SHP77 (cell line): ENCODE results near the gene MCM8.
"Not testable (repeated sequence)": the region's sequence is repeated elsewhere in the genome, so short reads cannot be mapped to it uniquely, and the experiment has no call there.

Experiments used
- DNase-seq, 2 experiments: peaks; one replicate each; lab custom pipeline; 2025; lab: John Stamatoyannopoulos, UW

MCM8 gene

DNA sequence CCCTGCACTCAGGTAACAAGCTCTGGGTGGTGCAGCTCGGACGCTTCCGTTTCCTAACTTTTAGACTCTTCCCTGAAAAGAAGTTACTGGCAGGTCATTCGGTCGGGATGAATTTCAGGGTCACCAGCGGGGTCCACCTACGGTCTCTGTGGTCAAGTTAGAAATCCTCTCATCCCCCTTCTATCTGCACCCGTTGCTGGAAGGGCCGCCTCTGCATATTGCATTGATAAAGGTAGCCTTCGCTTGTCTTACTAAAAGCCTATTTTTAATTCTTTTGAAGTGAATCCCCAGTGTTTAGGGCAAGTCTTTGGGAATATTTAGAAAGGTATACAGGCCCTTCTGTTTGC is 56.1 kb downstream of the MCM8 start:
- DNase-seq: no peak

DNA sequence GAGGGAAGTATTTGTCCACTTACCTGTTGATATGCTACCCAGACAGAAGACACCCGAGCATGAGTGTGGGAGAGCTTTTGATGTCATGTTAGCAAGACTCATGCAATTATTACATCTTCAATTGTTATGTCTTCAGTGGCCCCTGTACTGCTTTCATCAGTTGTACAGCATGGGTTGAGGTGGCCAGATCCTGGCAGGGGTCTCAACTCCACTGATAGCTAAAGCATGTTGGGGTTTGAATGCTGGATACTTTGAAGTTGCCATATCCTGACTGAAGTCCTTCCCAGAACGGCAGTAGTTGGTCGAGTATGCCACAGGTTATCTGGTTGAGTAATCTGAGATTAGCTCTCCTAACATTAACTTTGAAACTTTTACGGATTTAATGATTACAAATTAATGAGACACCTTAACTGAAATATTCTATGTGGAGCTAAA is 56.7 kb downstream of the MCM8 start:
- DNase-seq: peak in 1 of 2 experiments; percentile 2

DNA sequence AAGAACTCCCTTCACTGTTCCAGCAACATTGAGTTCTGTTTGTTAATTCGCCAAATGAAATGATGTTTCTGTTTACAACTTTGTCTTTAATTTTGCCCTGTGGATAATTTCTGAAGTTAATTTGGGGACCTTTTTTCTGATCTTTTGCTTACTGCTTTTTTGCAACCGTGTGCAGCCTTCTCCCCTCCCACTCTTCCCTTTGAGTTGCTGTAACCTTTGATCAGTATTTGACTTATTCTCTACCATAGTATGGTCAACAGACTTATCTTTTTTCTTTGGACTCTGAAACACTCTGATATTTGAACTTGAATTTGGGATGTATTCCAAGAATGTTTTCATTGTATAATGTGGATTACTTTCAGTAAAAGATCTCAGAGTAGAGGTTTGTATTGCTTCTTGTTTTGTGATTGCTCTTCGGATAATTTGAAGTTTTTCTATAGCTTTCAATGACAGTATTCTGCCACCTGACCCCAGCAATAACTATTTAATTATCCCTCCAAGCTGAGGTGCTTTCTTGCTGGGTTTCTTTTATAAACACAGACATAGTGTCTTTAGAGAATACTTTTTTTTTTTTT is 57.2 kb downstream of the MCM8 start:
- DNase-seq: no peak

DNA sequence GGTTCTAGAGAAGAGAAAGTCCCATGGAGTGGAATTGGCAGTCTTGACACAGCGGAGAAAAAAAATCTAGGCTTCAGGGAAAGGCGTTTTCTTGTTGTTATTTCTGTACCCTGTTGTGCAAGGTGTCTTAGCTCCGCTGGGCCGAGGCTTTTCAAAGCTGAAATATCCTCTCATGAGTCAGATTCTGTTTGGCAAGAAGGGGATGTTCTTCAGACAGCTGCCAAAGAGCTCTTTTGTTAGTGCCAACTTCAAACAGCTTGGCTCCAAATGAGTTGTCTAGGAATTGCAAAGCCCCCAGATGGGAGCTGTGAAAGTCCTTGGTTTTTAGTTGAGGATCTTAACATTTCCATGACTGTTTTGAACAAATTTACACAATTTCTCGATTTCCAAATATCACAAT is 57.8 kb downstream of the MCM8 start:
- DNase-seq: no peak

DNA sequence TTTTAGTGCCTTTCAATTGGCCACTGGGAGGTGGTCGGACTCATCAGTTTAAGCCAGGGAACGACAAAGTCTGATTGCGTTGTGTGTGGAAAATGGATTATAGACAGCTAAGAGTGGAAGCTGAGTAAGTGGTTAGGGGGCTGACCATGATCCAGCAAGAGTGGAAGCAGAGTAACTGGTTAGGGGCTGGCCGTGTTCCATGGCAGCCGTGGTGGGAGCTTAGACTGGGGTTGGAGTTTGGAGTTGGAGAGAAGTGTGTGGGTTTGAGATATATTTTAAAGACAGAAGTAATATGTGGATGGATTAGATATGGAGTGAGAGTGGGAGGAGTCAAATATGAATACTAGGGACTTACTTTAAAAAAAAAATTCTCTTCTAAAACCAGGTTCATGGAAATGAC is 61.7 kb downstream of the MCM8 start:
- no peak for DNase-seq

DNA sequence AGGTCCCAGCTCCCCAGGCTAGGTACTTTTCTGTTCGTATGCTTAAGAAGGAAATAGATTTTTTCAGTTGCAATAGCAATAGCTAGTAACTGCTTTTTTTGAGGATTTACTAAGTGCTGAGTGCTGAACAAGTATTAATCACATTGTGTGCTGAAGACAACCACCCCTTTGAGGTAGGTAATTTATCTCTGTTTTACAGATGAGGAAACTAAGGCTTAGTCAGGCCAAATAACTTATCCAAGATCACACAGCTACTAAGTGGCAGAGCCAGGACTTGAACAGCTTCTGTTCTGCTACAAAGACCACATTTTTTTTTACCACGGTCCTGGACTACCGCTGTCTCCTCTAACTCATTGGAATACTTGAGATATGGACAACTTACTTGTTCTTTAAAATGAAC is 63.6 kb downstream of the MCM8 start:
- DNase-seq: no peak

DNA sequence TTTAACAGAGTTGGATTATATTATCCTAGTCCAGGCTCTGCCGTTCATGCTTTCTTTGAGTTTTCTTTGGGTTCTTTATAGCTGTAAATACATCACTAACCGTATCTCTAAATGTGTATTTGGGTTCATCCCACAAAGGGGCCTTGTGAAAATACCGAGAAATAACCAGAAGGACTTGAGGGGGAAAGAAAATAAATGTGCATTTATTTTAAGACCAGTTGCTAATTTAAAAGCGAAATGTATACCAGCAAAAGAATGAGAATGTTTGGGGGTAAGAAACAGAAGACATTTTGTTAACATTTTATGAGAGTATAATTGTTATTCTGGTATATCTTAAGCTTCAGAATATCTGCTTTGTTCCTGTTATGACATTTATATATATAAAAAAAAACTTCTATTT is 64.5 kb downstream of the MCM8 start:
- no peak for DNase-seq

DNA sequence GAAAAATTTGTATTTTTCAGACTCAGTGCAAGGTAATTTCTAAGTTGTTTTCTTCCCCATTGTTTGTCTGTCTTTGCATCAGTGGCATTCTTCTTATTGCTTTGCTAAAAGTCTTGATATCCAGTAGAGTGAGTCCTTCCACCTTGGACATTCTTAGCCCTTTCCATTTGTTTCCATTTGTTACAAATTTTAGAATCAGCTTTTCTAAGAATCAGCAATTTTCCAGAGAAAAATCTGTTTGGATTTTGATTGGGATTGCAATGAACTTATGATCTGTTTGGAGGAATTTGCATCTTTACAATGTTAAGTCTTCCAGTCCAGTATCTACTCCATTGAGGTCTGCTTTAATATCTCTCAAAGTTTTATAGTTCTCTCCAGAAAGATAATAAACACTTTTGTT is 67.0 kb downstream of the MCM8 start:
- DNase-seq: no peak

DNA sequence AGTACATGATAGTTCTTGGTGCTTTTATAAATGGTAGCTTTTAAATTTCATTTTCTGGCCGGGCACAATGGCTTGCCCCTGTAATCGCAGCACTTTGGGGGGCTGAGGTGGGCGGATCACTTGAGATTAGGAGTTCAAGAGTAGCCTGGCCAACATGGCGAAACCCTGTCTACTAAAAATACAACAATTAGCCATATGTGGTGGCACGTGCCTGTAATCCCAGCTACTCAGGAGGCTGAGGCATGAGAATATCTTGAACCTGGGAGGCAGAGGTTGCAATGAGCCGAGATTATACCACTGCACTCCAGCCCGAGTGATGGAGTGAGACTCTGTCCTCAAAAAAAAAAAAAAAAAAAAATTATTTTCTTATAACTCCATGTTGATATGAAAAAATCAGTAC is 67.4 kb downstream of the MCM8 start:
- DNase-seq: no peak

DNA sequence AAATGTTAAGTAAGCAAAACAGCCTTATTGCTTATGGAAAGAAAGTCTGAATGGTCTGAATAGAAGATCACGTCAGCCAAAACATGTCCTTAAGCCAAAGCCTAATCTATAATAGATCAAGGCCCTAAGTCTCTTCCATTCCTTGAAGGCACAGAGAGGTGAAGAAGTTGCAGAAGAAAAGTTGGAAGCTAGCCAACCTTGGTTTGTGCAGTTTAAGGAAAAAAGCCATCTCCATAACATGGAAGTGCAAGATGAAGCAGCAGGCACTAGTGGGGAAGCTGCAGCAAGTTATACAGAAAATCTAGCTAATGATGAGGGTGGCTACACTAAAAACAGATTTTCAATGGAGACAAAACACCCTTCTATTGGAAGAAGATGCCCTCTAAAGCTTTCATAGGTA is 74.3 kb downstream of the MCM8 start:
- DNase-seq: no peak

DNA sequence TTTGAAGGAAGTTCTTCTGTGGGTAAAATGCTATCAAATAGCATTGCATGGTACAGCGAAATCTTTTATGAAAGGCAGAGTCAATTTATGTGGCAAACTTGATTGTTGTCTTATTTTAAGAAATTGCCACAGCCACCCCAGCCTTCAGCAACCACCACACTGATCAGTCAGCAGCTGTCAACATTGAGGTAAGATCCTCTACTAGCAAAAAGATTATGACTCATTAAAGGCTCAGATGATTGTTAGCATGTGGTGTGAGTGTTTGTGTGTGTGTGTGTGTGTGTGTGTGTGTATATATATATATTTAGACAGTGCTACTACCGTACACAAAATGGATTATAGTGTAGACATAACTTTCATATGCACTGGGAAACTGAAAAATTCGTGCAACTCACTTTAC is 75.6 kb downstream of the MCM8 start:
- no peak for DNase-seq

DNA sequence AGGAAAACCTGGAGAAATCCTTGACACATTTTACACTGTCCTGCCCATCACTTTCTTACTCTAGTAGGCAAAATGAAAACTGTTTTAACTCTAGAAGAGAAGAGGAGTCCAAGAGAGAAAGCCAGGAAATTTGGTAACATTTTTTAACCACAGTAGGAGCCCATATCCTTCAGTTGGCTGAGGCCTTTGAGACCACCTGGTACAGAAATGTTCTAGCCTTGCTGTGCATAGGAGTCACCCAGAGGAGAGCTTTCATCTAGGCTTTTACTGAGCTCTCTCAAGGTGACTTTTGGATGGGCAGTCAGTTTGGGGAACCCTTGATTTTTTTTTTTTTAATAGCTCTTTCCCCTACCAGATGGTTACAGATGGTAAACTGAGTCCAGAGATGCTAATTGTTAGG is 78.4 kb downstream of the MCM8 start:
- no peak for DNase-seq

DNA sequence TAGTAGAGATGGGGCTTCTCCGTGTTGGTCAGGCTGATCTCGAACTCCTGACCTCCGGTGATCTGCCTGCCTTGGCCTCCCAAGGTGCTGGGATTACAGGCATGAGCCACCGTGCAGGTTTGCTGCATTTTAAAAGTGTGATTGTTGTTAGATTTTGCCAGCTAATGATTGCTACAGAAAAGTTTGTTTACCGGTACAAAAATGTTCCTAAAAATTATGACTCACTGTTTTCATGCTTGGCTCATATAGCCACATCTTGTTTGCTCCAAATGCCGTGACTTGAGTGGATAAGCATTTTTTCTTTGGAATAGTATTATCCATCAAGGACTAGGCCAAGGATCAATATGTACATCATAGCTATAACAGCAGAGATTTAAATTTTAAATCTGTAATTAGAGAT is 79.1 kb downstream of the MCM8 start:
- DNase-seq: no peak

DNA sequence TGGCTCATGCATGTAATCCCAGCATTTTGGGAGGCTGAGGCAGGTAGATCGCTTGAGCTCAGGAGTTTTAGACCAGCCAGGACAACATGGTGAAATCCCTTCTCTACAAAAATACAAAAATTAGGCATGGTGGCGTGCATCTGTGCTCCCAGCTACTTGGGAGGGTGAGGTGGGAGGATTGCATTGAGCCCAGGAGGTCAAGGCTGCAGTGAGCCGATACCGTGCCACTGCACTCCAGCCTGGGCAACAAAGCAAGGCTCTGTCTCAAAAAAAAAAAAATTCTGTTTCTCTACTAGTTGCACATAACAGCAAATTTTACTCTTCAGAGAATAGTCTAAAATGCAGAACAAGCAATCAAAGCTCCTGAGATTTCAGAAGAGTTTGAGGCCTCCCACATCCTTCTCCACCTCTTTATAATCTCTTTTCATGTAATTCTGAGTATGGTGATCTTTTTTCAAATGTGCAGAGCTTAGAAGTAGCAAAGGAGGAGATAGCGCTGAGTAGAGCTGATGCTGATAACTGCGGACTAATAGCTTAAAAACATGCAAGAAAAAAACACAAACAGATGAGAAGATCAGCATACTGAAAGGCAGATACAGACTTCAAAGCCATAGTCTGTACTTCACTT is 80.1 kb downstream of the MCM8 start:
- no peak for DNase-seq

DNA sequence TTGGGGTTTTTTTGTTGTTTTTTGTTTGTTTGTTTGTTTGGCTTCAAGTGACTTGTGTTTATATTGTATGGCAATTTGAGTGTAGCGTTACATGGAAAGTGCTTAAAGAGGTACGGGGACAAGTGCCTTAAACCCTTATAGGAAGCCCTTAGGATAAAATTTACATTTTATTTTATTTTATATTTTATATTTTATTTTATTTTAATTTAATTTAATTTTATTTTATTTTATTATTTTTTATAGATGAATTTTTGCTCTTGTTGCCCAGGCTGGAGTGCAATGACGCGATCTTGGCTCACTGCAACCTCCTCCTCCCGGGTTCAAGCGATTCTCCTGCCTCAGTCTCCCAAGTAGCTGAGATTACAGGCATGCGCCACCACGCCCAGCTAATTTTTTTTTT is 82.5 kb downstream of the MCM8 start:
- not testable (repeated sequence) for DNase-seq

DNA sequence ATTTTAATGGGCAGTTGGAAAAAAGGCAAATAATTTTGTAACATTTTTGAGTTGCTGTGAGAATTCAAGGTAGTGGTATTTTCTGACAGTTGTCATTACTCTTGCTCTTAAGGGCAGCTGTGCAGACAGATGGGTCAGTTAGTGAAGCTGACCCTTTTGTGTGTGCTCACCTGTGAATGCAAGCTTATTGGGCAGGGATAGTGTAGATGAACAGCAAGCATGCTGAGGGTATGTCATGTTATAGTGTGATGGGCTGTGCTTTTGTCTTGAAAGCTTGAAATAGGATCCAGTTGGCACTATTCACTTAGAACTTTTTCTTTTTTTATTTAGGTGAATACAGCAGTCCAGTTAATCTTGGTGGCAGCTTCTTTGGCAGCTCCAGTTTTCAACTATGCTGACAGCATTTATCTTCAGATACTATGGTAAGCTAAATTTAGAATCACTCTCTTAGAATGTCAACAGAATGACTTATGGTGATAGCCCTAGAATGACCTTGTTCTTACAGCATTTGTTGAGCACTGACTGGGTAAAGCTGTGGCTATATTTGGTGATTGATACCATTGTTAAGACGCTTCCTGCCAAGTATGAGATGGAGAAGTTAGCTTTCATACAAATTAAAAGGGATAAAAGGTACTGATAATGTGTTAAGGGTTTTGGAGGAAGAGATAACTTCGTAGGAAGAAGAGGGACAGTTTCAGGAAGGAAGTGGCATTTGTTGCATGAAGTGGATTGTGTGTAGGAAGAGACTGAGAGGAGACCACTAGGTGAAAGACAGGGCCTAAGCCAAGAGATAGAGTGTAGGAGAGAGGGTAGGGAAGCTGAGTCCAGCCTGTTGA is 83.9 kb downstream of the MCM8 start:
- DNase-seq: peak; percentile 32 to 44

DNA sequence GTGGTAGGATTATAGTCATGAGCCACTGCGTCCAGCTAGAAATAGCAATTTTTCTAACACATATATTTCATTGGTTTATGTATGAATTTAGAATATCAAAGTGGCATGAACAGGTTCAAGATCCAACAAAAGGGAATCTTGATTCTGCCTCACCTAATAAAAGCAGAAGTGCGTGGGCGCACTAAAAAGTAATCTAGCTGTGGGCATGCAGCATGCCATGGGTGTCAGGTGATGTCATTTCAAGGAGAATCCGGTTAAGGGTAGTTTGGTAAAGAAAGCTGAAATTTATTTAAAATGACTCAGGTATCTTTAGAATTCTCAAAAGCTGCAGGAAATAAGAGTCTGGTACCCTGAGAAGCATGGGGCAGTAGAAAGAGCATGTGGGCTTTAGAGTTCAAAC is 85.8 kb downstream of the MCM8 start:
- DNase-seq: no peak

DNA sequence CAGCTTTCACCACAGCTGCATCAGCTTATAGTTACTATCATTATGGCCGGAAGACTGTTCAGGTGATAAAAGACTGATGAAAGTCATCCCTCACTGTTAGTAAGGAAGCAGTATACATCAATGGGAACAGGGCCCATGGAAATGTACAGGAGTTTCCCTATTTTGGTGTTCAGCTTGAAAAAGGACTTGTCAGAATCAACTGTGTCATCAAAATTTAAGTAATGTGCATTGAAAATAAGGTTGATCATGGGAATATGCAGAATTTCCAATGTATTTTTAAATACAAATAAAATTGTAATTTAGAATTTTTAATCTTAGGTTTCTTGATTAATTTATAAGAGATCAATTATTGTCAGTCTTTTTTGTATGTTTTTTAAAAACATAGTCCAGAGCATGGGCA is 86.6 kb downstream of the MCM8 start:
- DNase-seq: no peak

DNA sequence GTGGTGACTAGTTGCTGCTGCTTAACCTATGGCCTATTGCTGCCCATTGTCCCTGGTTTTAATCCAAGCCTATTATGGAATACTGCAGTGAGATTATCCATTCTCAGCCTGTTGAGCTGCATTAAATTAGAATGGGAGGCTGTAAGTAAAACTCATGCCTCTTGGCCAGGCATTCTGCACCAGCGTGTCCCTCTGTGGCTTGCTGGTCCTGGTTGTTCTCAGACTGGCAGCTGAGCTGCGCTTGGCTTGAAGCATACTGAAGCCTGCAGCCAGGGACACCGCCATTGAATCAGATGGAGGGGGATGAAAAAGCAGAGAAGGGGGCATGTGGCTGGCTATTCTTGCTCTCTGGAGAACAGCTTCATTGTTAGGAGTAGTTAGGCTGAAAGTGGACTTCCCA is 87.8 kb downstream of the MCM8 start:
- DNase-seq: no peak

DNA sequence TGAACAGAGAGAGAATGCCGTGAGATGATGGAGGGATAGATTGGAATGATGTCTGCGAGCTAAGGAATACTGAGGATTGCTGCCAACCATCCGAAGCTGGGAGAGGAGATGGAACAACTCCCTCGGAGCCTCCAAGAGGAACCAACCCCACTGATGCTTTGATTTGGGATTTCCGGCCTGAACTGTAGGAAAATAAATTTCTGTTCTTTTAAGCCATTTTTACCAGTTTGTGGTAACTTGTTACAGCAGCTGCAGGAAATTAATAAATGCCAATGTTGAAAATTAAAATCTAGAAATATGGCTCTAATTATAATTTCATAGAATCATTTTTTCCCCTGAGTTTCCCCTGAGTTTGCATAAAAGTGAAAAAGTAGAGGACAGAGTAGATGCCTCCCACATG is 89.3 kb downstream of the MCM8 start:
- no peak for DNase-seq

DNA sequence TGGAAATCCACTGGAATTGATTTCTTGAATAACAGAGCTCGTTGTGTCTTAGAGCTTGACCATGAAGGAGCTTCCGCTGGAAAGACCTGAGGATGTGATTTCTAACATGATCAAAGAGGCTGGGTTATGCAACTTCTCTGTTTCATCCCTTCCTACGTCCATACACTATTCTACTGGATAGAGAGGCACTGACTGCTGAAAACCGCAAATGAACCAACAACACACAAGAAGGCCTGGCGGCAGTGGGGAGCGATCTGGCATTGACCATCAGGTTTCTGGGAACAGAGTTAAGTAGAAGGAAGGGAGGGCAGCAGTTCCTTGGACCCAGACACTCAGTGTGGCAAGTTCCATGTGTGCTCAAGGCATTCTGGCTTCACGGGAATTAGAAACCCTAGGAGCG is 90.1 kb downstream of the MCM8 start:
- DNase-seq: no peak

DNA sequence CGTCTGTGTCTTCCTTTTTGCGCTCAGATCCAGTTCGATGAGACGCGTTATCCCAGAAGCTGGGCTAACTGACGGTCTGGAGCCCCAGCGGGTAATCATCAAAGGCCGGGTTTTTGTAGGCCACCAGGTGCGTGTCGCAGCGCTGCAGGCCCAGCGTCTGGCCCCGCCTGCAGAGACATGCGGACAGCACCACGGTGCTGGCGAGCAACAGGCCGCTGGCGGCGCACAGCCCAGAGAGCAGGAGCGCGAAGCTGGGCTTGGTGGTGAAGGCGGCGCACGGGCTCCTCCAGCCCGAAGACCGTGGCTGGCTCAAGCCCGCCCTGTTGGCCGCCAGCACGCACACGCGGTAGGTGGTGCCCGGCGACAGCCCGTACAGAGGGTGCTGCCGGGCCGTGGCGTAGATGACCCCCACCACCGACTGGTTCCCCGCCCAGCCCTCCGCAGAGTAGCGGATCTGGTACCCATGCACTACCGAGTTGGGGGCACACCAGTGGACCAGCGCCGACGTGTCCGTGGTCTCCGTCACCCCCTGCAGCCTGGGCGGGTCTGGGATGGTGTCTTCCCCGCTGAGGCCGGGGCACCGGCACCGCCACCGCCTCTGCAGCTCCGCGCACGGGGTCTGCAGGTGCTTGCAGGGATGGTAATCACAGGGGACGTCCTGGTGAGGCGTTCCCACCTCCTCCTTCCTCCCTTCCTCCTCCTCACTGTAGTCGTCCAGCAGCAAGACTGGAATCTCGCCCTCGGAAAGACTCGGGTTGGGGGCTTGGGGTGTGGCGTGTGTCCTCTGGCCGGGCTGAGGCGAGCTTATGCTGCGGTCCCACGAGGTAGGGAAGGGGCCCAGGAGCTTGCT is 90.7 kb downstream of the MCM8 start:
- no peak for DNase-seq

DNA sequence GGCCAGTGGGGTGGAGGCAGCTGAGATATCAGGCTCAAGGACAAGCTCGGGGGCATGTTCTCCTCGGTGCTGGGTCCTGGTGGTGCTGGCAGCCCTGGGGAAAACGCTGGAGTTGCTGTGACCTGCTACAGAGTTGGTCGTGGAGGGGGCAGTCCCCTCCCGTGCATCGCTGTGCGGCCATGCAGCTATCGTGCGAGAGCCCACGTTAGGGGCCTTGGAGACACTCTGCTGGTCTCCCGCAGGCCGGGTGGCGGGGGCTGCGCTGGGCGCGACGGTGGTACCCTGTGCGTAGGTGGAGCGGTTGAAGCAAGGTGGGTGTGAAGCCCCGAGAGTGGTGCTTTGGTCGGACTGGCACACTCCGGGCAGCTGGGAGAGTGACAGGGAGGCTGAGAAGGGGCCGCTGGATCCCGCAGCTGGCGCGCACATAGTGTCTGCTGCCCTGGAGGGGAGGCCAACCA is 91.4 kb downstream of the MCM8 start:
- DNase-seq: no peak
